K562 (cell line): Measurements from ENCODE around the gene MXD3.

Source experiments
- ZNF274 ChIP-seq: IDR thresholded peaks from 2 replicates; pipeline ENCODE4 v1.6.1; 2011; ENCODE audit warnings: low read depth, mild to moderate bottlenecking, low read length, moderate library complexity, borderline replicate concordance
- TF ChIP-seq, protein P1 (sequence below): sonication (generic); formaldehyde crosslinking; IDR thresholded peaks from 2 replicates; pipeline ENCODE4 v1.8.1; 2023; ENCODE audit warnings: mild to moderate bottlenecking, missing genetic modification reagents

DNA sequence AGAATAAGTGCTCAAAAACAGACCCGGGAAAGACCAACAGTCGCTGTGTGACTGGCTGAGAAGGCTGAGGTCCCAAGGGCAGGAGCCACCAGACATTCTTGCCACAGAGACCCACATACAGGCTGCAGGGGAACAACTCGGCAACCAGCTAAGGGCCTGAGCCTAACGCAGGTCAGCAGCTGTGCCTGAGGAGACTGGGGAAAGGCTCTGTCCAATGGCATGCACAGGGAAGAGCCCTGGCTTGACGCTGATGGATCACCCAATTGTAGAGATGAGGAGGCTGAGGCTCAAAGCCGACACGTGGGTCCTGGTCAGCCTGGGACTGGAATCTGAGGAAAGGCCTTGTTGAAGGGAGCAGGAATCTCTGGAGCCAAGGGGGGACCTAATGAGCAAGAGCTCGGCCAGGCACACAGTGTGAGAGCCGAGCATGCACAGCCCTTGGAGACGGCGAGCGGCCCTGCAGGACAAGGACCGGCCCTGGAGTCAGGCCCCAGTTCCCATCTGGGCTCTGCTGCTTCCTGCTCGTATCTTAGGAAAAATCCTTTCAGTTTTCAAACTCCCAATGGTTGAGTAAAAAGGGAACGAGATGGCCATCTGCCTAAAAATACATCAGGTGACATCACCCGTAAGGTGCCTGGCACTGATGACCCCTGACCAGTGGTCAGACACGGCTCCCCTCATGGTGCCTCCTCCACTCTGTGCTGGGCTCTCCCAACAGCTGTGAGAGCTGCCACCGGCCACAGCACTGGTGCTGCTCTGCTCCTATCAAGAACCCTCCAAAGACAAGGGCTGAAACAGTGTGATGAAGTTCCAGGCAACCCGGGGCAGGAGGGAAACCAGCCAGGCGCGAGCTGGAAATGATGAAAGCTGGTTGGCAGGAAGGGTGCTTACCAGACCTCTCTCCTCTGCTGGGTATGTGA is 23.3 kb upstream of the MXD3 start:
- no peak for TF ChIP-seq ZNF274
- TF ChIP-seq, protein P1, sequence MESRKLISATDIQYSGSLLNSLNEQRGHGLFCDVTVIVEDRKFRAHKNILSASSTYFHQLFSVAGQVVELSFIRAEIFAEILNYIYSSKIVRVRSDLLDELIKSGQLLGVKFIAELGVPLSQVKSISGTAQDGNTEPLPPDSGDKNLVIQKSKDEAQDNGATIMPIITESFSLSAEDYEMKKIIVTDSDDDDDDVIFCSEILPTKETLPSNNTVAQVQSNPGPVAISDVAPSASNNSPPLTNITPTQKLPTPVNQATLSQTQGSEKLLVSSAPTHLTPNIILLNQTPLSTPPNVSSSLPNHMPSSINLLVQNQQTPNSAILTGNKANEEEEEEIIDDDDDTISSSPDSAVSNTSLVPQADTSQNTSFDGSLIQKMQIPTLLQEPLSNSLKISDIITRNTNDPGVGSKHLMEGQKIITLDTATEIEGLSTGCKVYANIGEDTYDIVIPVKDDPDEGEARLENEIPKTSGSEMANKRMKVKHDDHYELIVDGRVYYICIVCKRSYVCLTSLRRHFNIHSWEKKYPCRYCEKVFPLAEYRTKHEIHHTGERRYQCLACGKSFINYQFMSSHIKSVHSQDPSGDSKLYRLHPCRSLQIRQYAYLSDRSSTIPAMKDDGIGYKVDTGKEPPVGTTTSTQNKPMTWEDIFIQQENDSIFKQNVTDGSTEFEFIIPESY (CRISPR knock-in tag) = no peak
